ENCODE data around the gene PPCDC.

PPCDC gene

DNA sequence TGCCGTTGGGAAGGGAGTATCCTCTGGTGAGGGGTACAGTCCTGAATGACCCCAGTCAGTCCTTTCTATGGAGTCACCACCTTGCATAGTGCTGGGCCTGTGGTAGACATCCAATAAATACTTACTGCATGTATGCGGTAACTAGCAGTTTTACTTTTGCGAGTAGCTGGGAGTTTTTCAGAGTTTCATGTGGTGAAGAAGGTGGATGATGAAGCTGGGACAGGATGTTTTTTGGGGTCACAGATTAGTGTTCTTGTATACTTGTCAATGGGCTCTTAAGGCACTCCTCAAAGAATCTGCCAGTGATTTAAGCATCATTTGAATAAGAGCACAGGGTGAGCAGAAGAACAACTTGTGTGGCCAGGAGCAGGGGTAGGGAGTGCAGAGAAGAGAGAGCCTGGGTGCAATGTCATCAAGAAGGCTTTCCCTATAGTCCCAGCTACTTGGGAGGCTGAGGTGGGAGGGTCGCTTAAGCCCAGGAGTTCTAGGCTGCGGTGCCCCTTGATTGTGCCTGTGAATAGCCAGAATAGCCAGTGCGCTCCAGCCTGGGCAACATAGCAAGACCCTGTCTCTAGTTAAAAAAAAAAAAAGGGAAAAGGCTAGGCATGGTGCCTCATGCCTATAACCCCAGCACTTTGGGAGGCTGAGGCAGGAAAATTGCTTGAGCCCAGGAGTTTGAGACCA lies 22.1 kb downstream of the PPCDC start:
- no peak for DNase-seq

DNA sequence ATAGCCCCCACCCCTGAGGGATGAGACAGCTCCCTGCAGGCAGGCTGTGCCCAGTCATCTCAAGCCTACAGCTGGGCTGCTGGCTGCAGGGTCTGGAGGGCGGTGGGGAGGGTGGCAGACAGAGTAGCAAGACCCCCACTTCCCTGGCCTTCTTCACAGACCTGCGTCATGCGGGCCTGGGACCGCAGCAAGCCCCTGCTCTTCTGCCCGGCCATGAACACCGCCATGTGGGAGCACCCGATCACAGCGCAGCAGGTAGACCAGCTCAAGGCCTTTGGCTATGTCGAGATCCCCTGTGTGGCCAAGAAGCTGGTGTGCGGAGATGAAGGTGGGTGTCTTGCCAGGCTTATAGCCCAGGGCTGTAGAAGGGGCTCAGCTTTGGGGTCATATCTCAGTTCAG lies 25.0 kb downstream of the PPCDC start:
- DNase-seq, result no peak

DNA sequence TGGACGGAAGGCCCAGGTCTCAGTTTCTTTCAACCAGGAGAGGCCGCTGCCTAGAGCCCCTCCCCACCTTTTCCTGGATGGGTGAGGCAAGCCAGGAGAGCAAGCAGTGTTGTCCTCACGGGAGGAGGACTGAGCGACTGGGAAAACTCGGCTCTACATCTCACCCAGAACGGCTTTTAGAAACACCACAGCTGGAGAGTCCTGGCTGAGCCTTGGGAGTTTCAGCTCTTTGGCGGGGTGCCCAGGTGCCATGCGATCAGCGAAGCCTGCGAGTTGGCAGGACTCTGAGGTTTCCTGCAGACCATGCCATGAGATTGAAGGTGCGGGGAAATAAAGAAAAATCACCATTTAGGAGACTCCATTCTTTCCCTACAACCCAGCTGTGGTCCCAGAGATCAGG lies 26.0 kb downstream of the PPCDC start:
- DNase-seq, result no peak

- no peak for DNase-seq
Measured at GRCh38 chr15:75050283-75050682, 26.9 kb downstream of the PPCDC start.

DNA sequence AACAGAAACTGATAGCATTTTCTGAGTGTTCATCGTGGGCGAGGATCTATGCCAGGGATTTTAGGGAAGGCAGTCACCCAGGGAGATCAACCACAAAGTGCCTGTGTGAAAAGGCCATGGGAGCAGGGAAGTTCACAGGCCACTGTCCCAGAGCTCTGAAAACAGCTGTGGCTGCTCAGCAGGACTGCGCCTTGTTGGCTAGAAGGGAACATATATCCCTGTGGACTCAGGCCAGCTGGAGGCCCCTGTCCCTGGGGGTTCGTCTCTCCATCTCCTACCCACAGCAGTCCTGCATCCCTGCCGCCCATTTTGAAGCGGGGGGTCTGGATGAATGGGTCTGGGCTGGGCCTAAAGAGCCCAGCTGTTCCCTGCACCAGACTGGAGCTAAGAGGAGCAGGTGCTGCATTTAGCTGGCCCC lies 27.8 kb downstream of the PPCDC start:
- no peak for DNase-seq

- no peak for DNase-seq
Measured at GRCh38 chr15:75051711-75052110, 28.3 kb downstream of the PPCDC start.

DNA sequence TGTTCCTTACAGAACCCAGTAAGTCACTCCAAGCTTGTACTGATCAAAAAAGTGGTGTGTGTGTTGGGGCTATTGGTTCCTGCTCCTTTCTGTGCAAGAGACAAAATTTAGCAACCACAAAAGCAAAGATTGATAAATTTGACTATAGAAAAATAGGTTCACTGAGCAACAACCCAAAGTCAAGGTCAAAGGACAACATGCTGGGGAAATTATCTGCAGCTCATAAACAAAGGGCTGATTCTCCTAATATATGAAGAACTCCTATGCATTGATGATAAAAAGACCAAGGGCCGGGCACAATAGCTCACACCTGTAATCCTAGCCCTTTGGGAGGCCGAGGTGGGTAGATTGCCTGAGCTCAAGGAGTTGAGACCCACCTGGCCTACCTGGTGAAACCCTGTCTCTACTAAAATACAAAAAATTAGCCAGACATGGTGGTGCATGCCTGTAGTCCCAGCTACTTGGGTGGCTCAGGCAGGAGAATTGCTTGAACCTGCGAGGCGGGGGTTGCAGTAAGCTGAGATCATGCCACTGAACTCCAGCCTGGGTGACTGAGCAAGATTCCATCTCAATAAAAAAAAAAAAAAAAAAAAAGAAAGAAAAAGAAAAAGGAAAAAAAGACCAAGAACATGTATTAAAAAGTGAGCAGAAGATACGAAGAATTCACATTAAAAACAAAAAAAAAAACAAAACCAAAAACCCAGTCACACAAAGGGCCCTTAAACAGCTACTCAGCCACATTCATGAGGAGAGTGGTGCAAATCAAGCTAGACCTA lies 29.8 kb downstream of the PPCDC start:
- DNase-seq, result no peak

DNA sequence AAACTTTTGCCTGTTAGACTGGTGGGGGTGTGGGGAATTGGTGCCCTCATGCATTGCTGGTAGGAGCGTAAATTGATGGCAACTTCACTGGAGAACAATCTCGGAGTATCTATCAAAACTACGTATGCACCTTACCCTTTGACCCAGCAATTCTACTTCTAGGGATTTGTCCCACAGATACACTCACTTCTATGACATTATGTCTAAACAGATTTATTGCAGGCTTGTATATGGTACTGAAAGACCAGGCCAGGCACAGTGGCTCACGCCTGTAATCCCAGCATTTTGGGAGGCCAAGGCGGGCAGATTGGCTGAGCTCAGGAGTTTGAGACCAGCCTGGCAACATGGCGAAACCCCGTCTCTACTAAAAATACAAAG lies 30.3 kb downstream of the PPCDC start:
- DNase-seq, result no peak

DNA sequence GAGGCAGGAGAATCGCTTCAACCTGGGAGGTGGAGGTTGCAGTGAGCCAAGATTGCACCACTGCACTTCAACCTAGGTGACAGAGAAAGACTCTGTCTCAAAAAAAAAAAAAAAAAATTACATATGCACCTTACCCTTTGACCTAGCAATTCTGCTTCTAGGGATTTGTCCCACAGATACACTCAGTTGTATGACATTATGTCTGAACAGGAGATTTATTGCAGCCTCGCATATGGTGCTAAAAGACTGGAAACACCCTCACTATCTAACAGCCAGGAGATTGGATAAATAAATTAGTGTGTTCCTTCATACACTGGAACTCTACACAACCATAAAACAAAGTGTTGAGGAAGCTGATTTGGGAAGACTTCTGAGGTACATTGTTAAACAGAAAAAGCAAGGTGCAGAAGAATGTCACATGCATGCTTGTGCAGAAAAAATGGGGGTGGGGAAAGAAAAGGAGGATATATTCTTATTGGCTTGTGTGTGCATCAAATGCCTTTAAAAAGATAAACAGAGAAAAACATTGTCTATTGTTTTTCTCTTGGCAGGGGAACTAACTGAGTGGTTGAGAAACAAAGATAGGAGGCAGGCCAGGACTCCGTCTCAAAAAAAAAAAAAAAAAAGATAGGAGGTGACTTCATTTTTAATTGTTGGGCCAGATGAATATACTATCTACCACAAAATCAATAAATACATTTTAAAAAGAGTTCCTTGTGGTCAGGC lies 30.9 kb downstream of the PPCDC start:
- no peak for DNase-seq

GRCh38 chr15:75056036-75056435 lies 32.6 kb downstream of the PPCDC start:
- no peak for DNase-seq

GRCh38 chr15:75058127-75058905 lies 34.9 kb downstream of the PPCDC start:
- DNase-seq, result no peak

GRCh38 chr15:75059607-75060006 lies 36.2 kb downstream of the PPCDC start:
- no peak for DNase-seq

DNA sequence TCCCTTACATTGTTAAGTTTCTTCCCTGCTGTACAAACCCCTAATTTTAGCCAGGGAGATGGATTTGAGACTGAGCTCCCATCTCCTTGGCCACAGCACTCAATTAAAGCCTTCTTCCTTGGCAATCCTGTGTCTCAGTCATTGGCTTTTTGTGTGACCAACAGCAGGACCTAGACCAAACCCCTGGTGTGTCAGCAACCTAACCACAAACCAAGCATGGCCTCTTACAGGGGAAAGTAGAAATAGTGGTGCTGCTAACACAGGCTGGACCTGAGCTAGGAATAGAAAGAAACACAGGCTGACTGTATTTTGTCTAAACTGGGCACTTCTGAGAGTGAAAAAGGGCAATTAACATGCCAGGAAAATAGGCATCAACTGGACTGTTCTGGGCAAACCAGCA lies 37.9 kb downstream of the PPCDC start:
- DNase-seq, result no peak

GRCh38 chr15:75062706-75063105 lies 39.3 kb downstream of the PPCDC start:
- DNase-seq, result no peak

GRCh38 chr15:75063338-75063737 lies 39.9 kb downstream of the PPCDC start:
- DNase-seq, result no peak

DNA sequence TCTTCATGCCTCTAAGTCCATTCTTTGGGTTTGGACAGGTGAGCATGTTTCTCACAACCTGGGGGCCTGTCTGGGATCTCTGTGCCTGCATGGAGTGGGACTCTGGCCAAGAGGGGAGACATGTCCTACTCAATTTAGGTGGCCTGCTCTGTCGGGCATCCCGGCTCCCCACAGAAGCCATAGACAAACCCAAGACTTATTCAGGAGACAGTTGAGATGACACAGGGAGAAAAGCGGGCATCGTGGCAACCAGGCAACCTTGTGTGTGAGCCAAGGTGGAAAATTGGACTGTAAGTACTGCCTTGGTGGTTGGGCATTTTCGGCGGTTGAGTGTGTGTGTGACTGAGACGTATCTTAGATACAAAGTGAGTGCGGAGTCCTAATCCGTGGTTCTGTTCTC lies 40.5 kb downstream of the PPCDC start:
- DNase-seq, result no peak

DNA sequence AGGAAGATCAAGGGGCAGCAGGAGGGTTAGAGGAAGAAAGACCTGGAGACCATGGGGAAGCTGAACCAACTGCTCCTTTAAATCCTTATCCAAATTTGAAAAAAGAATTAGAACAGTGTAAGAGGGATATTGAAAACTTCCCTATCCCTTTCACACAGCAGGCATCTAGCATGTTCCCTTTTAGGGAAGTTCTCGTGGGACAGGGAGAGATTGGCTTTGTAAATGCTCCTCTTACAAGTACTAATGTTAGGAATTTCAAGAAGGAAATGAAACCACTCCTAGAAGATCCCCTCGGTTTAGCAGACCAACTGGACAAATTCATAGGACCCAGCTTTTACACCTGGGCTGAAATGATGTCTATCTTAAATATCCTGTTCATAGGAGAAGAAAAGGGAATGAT lies 41.5 kb downstream of the PPCDC start:
- DNase-seq, result no peak

- DNase-seq, result no peak
Measured at GRCh38 chr15:75065467-75065850, 42.1 kb downstream of the PPCDC start.

GRCh38 chr15:75065851-75066509 lies 42.6 kb downstream of the PPCDC start:
- DNase-seq, result no peak

GRCh38 chr15:75067123-75067830 lies 43.9 kb downstream of the PPCDC start:
- no peak for DNase-seq

DNA sequence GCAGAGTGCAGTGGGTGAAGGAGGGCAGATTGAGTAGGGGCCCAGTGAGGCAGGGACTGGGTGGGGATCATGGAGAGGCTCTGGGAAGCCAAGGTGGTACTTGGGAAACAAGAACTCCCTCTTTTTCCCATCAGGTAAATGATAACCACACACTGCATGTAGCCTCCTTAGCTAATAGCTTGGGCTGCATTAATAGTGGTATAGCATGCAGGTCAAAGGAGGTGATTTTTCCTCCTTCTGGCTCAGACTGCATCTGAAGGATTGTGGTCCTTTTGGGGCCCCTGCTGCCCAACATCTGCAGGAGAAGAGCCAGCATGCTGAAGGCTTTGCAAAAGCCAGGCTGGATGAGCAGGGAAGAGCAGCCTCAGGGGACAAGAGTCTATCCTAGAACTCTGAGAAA lies 45.4 kb downstream of the PPCDC start:
- no peak for DNase-seq

- DNase-seq, result no peak
Measured at GRCh38 chr15:75069301-75069925, 46.0 kb downstream of the PPCDC start.

All from cortex of kidney (tissue), 1 donor.